ENCODE results near the gene UBE2E2. TPM values are rescaled to one million over a fixed set of nuclear protein-coding genes. Genes with fewer than 3 reads are reported as not detected.

The UBE2E2 gene
- total RNA-seq, 2 donors from 2014 or later = 23.2 to 34.5 TPM

DNA sequence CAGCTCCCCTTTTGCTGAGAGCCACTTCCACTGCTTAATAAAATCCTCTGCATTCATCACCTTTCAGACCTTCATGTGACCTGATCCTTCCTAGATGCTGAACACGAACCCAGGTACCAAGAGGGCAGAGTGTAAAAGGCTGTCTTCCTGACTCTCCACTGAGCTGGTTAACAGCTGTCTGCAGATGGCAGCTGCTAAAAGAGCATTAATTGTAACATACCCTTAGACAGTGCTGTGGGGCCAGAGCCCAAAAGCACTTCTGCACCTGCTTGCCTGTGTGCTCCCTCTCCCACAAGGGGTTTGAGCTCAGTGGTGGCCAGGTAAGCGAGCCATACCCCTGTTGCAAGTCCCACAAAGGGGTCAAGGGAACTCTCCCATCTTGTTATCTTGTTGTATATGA lies 187.3 kb downstream of the UBE2E2 start:
- H3K4me3 Mint-ChIP-seq = no peak overlapping the region
- no peaks in the 10 kb centered on the region for H3K36me3 Mint-ChIP-seq (ENCODE audit: low read depth)
- no peak overlapping the region for H3K27ac Mint-ChIP-seq
- H3K4me1 Mint-ChIP-seq = peaks cover 10% of the 10 kb centered on the region
- TF ChIP-seq, protein P1, sequence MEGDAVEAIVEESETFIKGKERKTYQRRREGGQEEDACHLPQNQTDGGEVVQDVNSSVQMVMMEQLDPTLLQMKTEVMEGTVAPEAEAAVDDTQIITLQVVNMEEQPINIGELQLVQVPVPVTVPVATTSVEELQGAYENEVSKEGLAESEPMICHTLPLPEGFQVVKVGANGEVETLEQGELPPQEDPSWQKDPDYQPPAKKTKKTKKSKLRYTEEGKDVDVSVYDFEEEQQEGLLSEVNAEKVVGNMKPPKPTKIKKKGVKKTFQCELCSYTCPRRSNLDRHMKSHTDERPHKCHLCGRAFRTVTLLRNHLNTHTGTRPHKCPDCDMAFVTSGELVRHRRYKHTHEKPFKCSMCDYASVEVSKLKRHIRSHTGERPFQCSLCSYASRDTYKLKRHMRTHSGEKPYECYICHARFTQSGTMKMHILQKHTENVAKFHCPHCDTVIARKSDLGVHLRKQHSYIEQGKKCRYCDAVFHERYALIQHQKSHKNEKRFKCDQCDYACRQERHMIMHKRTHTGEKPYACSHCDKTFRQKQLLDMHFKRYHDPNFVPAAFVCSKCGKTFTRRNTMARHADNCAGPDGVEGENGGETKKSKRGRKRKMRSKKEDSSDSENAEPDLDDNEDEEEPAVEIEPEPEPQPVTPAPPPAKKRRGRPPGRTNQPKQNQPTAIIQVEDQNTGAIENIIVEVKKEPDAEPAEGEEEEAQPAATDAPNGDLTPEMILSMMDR (conservative IDR thresholded peaks at IDR 0.05) = no peak
- no peaks in the 10 kb centered on the region for H3K36me3 ChIP-seq (ENCODE audit: control insufficient read depth, insufficient read depth, low read length)
- no peaks in the 10 kb centered on the region for H3K4me1 ChIP-seq (ENCODE audit: control insufficient read depth, insufficient read depth, low read length)
- 99% methylated on average over 2 of the region's 2 CpGs; no CpG with 5 or more reads in 1 of the 2 experiments for WGBS, 2 experiments (ENCODE audit: insufficient coverage in 1 of 2, insufficient read length in 1 of 2)
- no peak overlapping the region for H3K4me3 ChIP-seq (ENCODE audit: low read length)
- H3K27ac ChIP-seq (ENCODE audit: low read depth, low read length) = no peak overlapping the region
- H3K27me3 ChIP-seq (ENCODE audit: control insufficient read depth, insufficient read depth, low read length, poor library complexity, severe bottlenecking) = no peaks in the 10 kb centered on the region
- H3K9me3 ChIP-seq (ENCODE audit: control insufficient read depth, low read length) = no peaks in the 10 kb centered on the region
- H3K9me3 Mint-ChIP-seq = peaks cover 4% of the 10 kb centered on the region
- H3K27me3 Mint-ChIP-seq (ENCODE audit: insufficient read depth) = no peaks in the 10 kb centered on the region
- H3K9ac ChIP-seq (ENCODE audit: extremely low read depth, low read length, poor library complexity, severe bottlenecking) = no peak overlapping the region
- DNase-seq = no peak

GRCh38 chr3:23390989-23391553 lies 187.9 kb downstream of the UBE2E2 start:
- Mint-ChIP-seq H3K4me1 (peaks cover 10% of the 10 kb centered on the region), H3K36me3 (ENCODE audit: low read depth) (no peaks in the 10 kb centered on the region)
- H3K4me3 ChIP-seq (ENCODE audit: low read length) = no peak overlapping the region

GRCh38 chr3:23395115-23395514 lies 192.0 kb downstream of the UBE2E2 start:
- peaks cover 3% of the 10 kb centered on the region for H3K9me3 Mint-ChIP-seq
- H3K4me1 Mint-ChIP-seq = peaks cover 2% of the 10 kb centered on the region
- Histone ChIP-seq H3K36me3 (ENCODE audit: control insufficient read depth, insufficient read depth, low read length) (no peaks in the 10 kb centered on the region), H3K9ac (ENCODE audit: extremely low read depth, low read length, poor library complexity, severe bottlenecking) (no peak overlapping the region), H3K9me3 (ENCODE audit: control insufficient read depth, low read length) (no peaks in the 10 kb centered on the region), H3K4me3 (ENCODE audit: low read length) (no peak overlapping the region), H3K27ac (ENCODE audit: low read depth, low read length) (no peak overlapping the region), H3K27me3 (ENCODE audit: control insufficient read depth, insufficient read depth, low read length, poor library complexity, severe bottlenecking) (no peaks in the 10 kb centered on the region), H3K4me1 (ENCODE audit: control insufficient read depth, insufficient read depth, low read length) (no peaks in the 10 kb centered on the region)
- TF ChIP-seq, protein P1 (conservative IDR thresholded peaks at IDR 0.05) = no peak
- no peak overlapping the region for H3K27ac Mint-ChIP-seq
- DNase-seq = no peak
- no peak overlapping the region for H3K4me3 Mint-ChIP-seq
- H3K36me3 Mint-ChIP-seq (ENCODE audit: low read depth) = no peaks in the 10 kb centered on the region
- no peaks in the 10 kb centered on the region for H3K27me3 Mint-ChIP-seq (ENCODE audit: insufficient read depth)
- WGBS, 2 experiments (ENCODE audit: insufficient coverage in 1 of 2, insufficient read length in 1 of 2) = 92 to 100% methylated on average over 1 to 4 of the region's 4 CpGs

More at GRCh38 chr3:23390989-23391553, 187.9 kb downstream of the UBE2E2 start:
- DNase-seq = no peak
- no peaks in the 10 kb centered on the region for H3K9me3 ChIP-seq (ENCODE audit: control insufficient read depth, low read length)
- no peaks in the 10 kb centered on the region for H3K4me1 ChIP-seq (ENCODE audit: control insufficient read depth, insufficient read depth, low read length)
- Mint-ChIP-seq H3K9me3 (peaks cover 4% of the 10 kb centered on the region), H3K4me3 (no peak overlapping the region), H3K27ac (no peak overlapping the region), H3K27me3 (ENCODE audit: insufficient read depth) (no peaks in the 10 kb centered on the region)
- H3K9ac ChIP-seq (ENCODE audit: extremely low read depth, low read length, poor library complexity, severe bottlenecking) = no peak overlapping the region
- H3K27me3 ChIP-seq (ENCODE audit: control insufficient read depth, insufficient read depth, low read length, poor library complexity, severe bottlenecking) = no peaks in the 10 kb centered on the region
- no peaks in the 10 kb centered on the region for H3K36me3 ChIP-seq (ENCODE audit: control insufficient read depth, insufficient read depth, low read length)
- TF ChIP-seq, protein P1 (conservative IDR thresholded peaks at IDR 0.05) = no peak
- H3K27ac ChIP-seq (ENCODE audit: low read depth, low read length) = no peak overlapping the region
